ENCODE results near the gene VWF. TPM values are rescaled to one million over a fixed set of nuclear protein-coding genes. Genes with fewer than 3 reads are reported as not detected.
"Not testable (repeated sequence)": the region's sequence is repeated elsewhere in the genome, so short reads cannot be mapped to it uniquely, and the experiment has no call there.

The VWF gene
- total and polyA plus RNA-seq, 10 of the 15 experiments (the other 5 are each of a cell fraction or from before 2014, with no cell fraction given): 0.08 to 0.23 TPM; not detected in 8

GRCh38 chr12:6016004-6016403 lies 108.5 kb downstream of the VWF start:
- DNase-seq (ENCODE audit: low read depth, low spot score); POLR2A ChIA-PET; H3K4me2 ChIP-seq (ENCODE audit: control insufficient read depth, insufficient read depth); H3K4me1 ChIP-seq (ENCODE audit: control insufficient read depth, insufficient read depth, low read length); H3K4me3 ChIP-seq; H3K27ac ChIP-seq (ENCODE audit: control insufficient read depth, insufficient read depth); H3K36me3 ChIP-seq (ENCODE audit: control insufficient read depth in 2 of 2, insufficient read depth in 2 of 2, low read length in 1 of 2); H4K20me1 ChIP-seq (ENCODE audit: control insufficient read depth, insufficient read depth); intact Hi-C loops (cut with micrococcal nuclease; ENCODE audit: unreplicated experiment); H3K79me2 ChIP-seq (ENCODE audit: control insufficient read depth, insufficient read depth, low read length); H2AFZ ChIP-seq (ENCODE audit: control insufficient read depth, low read depth, low read length); H3K27me3 ChIP-seq (replicated peaks in 1 of 2; ENCODE audit: control insufficient read depth in 2 of 2, insufficient read depth in 2 of 2, low read length in 1 of 2); BruUV-seq (replicated peaks); SMC1A ChIA-PET (ENCODE audit: uncharacterized antibody, unreplicated experiment); FAIRE-seq; ATAC-seq; RAD21 ChIA-PET (ENCODE audit: unreplicated experiment); CTCF ChIA-PET; H3K9me3 ChIP-seq (replicated peaks; ENCODE audit: control insufficient read depth, insufficient read depth, low read length); H3K9ac ChIP-seq (ENCODE audit: control insufficient read depth, insufficient read depth, low read length); in situ Hi-C loops (cut with MboI): not testable (repeated sequence)
- WGBS (ENCODE audit: insufficient coverage, insufficient replicate concordance, low lambda C conversion rate, missing lambda C conversion rate): 30% methylated on average over 12 of the region's 12 CpGs

DNA sequence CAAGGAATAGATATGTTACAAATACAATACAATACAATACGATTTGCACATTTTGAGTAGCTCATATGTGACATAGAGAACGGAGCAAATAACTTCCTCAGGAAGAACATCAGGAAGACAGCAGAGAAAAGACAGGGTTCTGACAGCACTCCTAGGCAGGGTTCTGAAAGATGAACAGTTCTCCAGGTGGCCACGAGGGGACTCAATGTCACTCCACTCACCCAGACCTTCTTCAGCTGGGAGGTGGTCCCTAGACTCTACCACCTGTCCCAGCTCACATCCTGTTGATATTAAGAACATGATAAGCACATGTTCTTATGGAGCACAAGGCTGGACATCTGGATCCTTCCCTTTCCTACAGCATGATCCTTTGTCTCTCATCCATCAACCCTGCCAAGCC lies 109.2 kb downstream of the VWF start:
- in situ Hi-C loops (cut with MboI); H4K20me1 ChIP-seq (ENCODE audit: control insufficient read depth, insufficient read depth); H3K9ac ChIP-seq (ENCODE audit: control insufficient read depth, insufficient read depth, low read length); H2AFZ ChIP-seq (ENCODE audit: control insufficient read depth, low read depth, low read length); POLR2A ChIA-PET; H3K36me3 ChIP-seq (ENCODE audit: control insufficient read depth in 2 of 2, insufficient read depth in 2 of 2, low read length in 1 of 2); H3K27me3 ChIP-seq (replicated peaks in 1 of 2; ENCODE audit: control insufficient read depth in 2 of 2, insufficient read depth in 2 of 2, low read length in 1 of 2); H3K4me1 ChIP-seq (ENCODE audit: control insufficient read depth, insufficient read depth, low read length); H3K9me3 ChIP-seq (replicated peaks; ENCODE audit: control insufficient read depth, insufficient read depth, low read length); intact Hi-C loops (cut with micrococcal nuclease; ENCODE audit: unreplicated experiment); DNase-seq (ENCODE audit: low read depth, low spot score); CTCF ChIA-PET; H3K4me2 ChIP-seq (ENCODE audit: control insufficient read depth, insufficient read depth); SMC1A ChIA-PET (ENCODE audit: uncharacterized antibody, unreplicated experiment); H3K27ac ChIP-seq (ENCODE audit: control insufficient read depth, insufficient read depth); RAD21 ChIA-PET (ENCODE audit: unreplicated experiment); BruUV-seq (replicated peaks); H3K79me2 ChIP-seq (ENCODE audit: control insufficient read depth, insufficient read depth, low read length); H3K4me3 ChIP-seq: not testable (repeated sequence)
- ATAC-seq: peak; percentile 48; the same call in 1 of the 3 replicates
- WGBS (ENCODE audit: insufficient coverage, insufficient replicate concordance, low lambda C conversion rate, missing lambda C conversion rate): 7% methylated on average over 3 of the region's 3 CpGs
- FAIRE-seq: peak; percentile 56

GRCh38 chr12:6010631-6011350 lies 113.7 kb downstream of the VWF start:
- SMC1A ChIA-PET (ENCODE audit: uncharacterized antibody, unreplicated experiment); DNase-seq (ENCODE audit: low read depth, low spot score); H3K9ac ChIP-seq (ENCODE audit: control insufficient read depth, insufficient read depth, low read length); in situ Hi-C loops (cut with MboI); BruUV-seq (replicated peaks); intact Hi-C loops (cut with micrococcal nuclease; ENCODE audit: unreplicated experiment); CTCF ChIA-PET; H3K4me3 ChIP-seq; H3K9me3 ChIP-seq (replicated peaks; ENCODE audit: control insufficient read depth, insufficient read depth, low read length); H2AFZ ChIP-seq (ENCODE audit: control insufficient read depth, low read depth, low read length); ATAC-seq; H3K4me2 ChIP-seq (ENCODE audit: control insufficient read depth, insufficient read depth); H3K4me1 ChIP-seq (ENCODE audit: control insufficient read depth, insufficient read depth, low read length); H3K27ac ChIP-seq (ENCODE audit: control insufficient read depth, insufficient read depth); POLR2A ChIA-PET; H4K20me1 ChIP-seq (ENCODE audit: control insufficient read depth, insufficient read depth); H3K36me3 ChIP-seq (ENCODE audit: control insufficient read depth in 2 of 2, insufficient read depth in 2 of 2, low read length in 1 of 2); H3K79me2 ChIP-seq (ENCODE audit: control insufficient read depth, insufficient read depth, low read length); H3K27me3 ChIP-seq (replicated peaks in 1 of 2; ENCODE audit: control insufficient read depth in 2 of 2, insufficient read depth in 2 of 2, low read length in 1 of 2); FAIRE-seq; RAD21 ChIA-PET (ENCODE audit: unreplicated experiment): not testable (repeated sequence)
- 37% methylated on average over 4 of the region's 4 CpGs for WGBS (ENCODE audit: insufficient coverage, insufficient replicate concordance, low lambda C conversion rate, missing lambda C conversion rate)
